NB4 (cell line): ENCODE measurements around the gene ACLY.

Source experiments
- MYC ChIP-seq: IDR thresholded peaks from 2 replicates; pipeline ENCODE4 v1.6.1; 2011; ENCODE audit warnings: low read depth, low read length
- POLR2A ChIP-seq: IDR thresholded peaks from 2 replicates; pipeline ENCODE4 v1.6.1; 2011; ENCODE audit warnings: mild to moderate bottlenecking; ENCODE audit not compliant: insufficient read length; ENCODE audit errors: extremely low read depth
- TF ChIP-seq, protein P1 (sequence below): IDR thresholded peaks from one replicate; pipeline ENCODE4 v1.5.1; 2012; ENCODE audit warnings: low read depth, low read length
- TF ChIP-seq, protein P2 (sequence below): IDR thresholded peaks from 2 replicates; pipeline ENCODE4 v1.6.1; 2011; ENCODE audit warnings: low read depth, low read length

DNA sequence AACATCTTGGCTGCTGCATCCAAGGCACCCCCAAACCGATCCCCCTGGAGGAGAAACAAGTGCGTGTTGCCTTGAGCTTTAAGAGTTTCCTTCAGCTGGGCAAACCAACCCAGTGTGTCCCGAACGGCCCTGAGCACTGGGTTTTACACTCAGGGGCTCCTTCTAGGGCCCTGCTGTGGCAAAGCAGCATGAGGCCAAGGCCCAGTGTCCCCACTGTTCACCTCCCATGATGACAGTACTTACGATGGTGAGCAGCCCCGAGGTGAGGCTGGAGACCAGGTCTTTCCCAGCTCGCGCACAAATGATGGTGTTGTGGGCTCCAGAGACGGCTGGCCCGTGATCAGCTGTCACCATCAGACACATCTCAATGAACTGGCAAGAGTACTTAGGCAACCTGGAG lies 47.0 kb downstream of the ACLY start:
- TF ChIP-seq POLR2A (no peak), MYC (no peak)
- TF ChIP-seq, protein P1, sequence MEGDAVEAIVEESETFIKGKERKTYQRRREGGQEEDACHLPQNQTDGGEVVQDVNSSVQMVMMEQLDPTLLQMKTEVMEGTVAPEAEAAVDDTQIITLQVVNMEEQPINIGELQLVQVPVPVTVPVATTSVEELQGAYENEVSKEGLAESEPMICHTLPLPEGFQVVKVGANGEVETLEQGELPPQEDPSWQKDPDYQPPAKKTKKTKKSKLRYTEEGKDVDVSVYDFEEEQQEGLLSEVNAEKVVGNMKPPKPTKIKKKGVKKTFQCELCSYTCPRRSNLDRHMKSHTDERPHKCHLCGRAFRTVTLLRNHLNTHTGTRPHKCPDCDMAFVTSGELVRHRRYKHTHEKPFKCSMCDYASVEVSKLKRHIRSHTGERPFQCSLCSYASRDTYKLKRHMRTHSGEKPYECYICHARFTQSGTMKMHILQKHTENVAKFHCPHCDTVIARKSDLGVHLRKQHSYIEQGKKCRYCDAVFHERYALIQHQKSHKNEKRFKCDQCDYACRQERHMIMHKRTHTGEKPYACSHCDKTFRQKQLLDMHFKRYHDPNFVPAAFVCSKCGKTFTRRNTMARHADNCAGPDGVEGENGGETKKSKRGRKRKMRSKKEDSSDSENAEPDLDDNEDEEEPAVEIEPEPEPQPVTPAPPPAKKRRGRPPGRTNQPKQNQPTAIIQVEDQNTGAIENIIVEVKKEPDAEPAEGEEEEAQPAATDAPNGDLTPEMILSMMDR, result no peak
- TF ChIP-seq, protein P2, sequence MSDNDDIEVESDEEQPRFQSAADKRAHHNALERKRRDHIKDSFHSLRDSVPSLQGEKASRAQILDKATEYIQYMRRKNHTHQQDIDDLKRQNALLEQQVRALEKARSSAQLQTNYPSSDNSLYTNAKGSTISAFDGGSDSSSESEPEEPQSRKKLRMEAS, result no peak
